Upper lobe of left lung (tissue), 6 donors: ENCODE results near the gene GLB1L3. TPM values are rescaled to one million over a fixed set of nuclear protein-coding genes. Genes with fewer than 3 reads are reported as not detected.

Experiments used
- ATAC-seq, 2 donors: fragments of 200-7000 bp; cut with Tn5 transposase; one replicate each; pipeline ENCODE4 v1.9.1; 2022; ENCODE audit warnings: mild to moderate bottlenecking in 2 of 2, moderate library complexity in 2 of 2; ENCODE audit not compliant: low FRiP score in 2 of 2
- DNase-seq, 2 donors: peaks; one replicate each; pipeline ENCODE4 v3.0.0-alpha.2; 2019 to 2020
- H3K27ac ChIP-seq, 4 donors: fragments of 200-600 bp; sonication (generic); one replicate each; pipeline ENCODE4 v1.5.1; 2016 to 2019
- H3K27me3 ChIP-seq, 4 donors: fragments of 200-600 bp; sonication (generic); one replicate each; pipeline ENCODE4 v1.5.1; 2017 to 2019
- H3K36me3 ChIP-seq, 4 donors: fragments of 200-600 bp; sonication (generic); one replicate each; pipeline ENCODE4 v1.5.1; 2016 to 2019
- H3K4me1 ChIP-seq, 4 donors: fragments of 200-600 bp; sonication (generic); one replicate each; pipeline ENCODE4 v1.5.1; 2018 to 2019
- H3K4me3 ChIP-seq, 4 donors: fragments of 200-600 bp; sonication (generic); one replicate each; pipeline ENCODE4 v1.5.1; 2017 to 2019; ENCODE audit warnings: mild to moderate bottlenecking in 2 of 4, moderate library complexity in 1 of 4
- H3K9me3 ChIP-seq, 4 donors: fragments of 200-600 bp; sonication (generic); one replicate each; pipeline ENCODE4 v1.5.1; 2018 to 2019
- CTCF ChIP-seq, 6 experiments: fragments of 450-650 bp in 4 of 6; fragments of 200-600 bp in 2 of 6; sonication (generic) in 2 of 6; IDR thresholded peaks; one replicate each; pipeline ENCODE4 v1.5.1; 2016 to 2019; ENCODE audit warnings: antibody characterized with exemption in 6 of 6
- EP300 ChIP-seq, 4 donors: sonication (generic); formaldehyde crosslinking; IDR thresholded peaks; one replicate each; pipeline ENCODE4 v1.5.1; 2017; ENCODE audit warnings: antibody characterized with exemption in 4 of 4, control low read depth in 2 of 4
- POLR2A ChIP-seq, 4 donors: fragments of 450-650 bp; IDR thresholded peaks; one replicate each; pipeline ENCODE4 v1.5.1; 2016 to 2017; ENCODE audit warnings: antibody characterized with exemption in 4 of 4, mild to moderate bottlenecking in 2 of 4
- POLR2AphosphoS5 ChIP-seq, 2 donors: sonication (generic); formaldehyde crosslinking; IDR thresholded peaks; one replicate each; pipeline ENCODE4 v1.5.1; 2017; ENCODE audit warnings: antibody characterized with exemption in 2 of 2
- WGBS, 2 donors: methylation state at CpG; one replicate each; pipeline ENCODE4 v1.1.5; 2017 to 2018; 5-methylcytosine and 5-hydroxymethylcytosine counted together
- total RNA-seq, 6 donors: library from RNA; depleted of rRNA in 4 of 6; stranded (reverse); fragments of >200 nt in 4 of 6; gene quantifications; one replicate each; pipeline versions ENCODE4 v1.1.0 to v1.2.1, GENCODE V29; 2016 to 2021
- donor health status: DM: no; HTN: no; CAD: no; lungs with moderate emphysema.
- donor health status: DM: no; HTN: yes; CAD: no; lungs with severe emphysema.

The GLB1L3 gene
- total RNA-seq, 6 donors from 2014 or later: 0.17 to 1.3 (median 1.0) TPM; not detected in 2

GRCh38 chr11:134339756-134340155 lies 63.6 kb downstream of the GLB1L3 start:
- no peak overlapping the region for H3K4me3 ChIP-seq
- H3K9me3 ChIP-seq: no peaks in the 10 kb centered on the region
- H3K36me3 ChIP-seq: no peaks in the 10 kb centered on the region
- no peaks in the 10 kb centered on the region for H3K4me1 ChIP-seq
- H3K27ac ChIP-seq: no peak overlapping the region
- no peaks in the 10 kb centered on the region for H3K27me3 ChIP-seq
- no peak for ATAC-seq
- DNase-seq: no peak
- TF ChIP-seq POLR2AphosphoS5 (IDR thresholded peaks at IDR 0.05): no peak
- TF ChIP-seq POLR2A (IDR thresholded peaks at IDR 0.05): no peak
- TF ChIP-seq EP300 (IDR thresholded peaks at IDR 0.05): no peak
- no peak for TF ChIP-seq CTCF (IDR thresholded peaks at IDR 0.05)
- WGBS, 2 donors: 83 to 89% methylated on average over 4 of the region's 4 CpGs

GRCh38 chr11:134340354-134340964 lies 64.3 kb downstream of the GLB1L3 start:
- H3K9me3 ChIP-seq: no peaks in the 10 kb centered on the region
- H3K27me3 ChIP-seq: no peaks in the 10 kb centered on the region
- 86 to 92% methylated on average over 11 of the region's 11 CpGs for WGBS, 2 donors
- no peaks in the 10 kb centered on the region for H3K36me3 ChIP-seq
- no peak for ATAC-seq
- no peak overlapping the region for H3K27ac ChIP-seq
- H3K4me3 ChIP-seq: no peak overlapping the region
- TF ChIP-seq EP300 (IDR thresholded peaks at IDR 0.05) (no peak), POLR2A (IDR thresholded peaks at IDR 0.05) (no peak), POLR2AphosphoS5 (IDR thresholded peaks at IDR 0.05) (no peak), CTCF (IDR thresholded peaks at IDR 0.05) (no peak)
- peak in 1 of 2 donors; percentile 43 for DNase-seq
- no peaks in the 10 kb centered on the region for H3K4me1 ChIP-seq

GRCh38 chr11:134341805-134342571 lies 65.8 kb downstream of the GLB1L3 start:
- Histone ChIP-seq H3K9me3 (no peaks in the 10 kb centered on the region), H3K4me1 (no peaks in the 10 kb centered on the region), H3K27me3 (no peaks in the 10 kb centered on the region), H3K4me3 (no peak overlapping the region), H3K27ac (no peak overlapping the region), H3K36me3 (no peaks in the 10 kb centered on the region)
- ATAC-seq (no peak), DNase-seq (peak in 1 of 2 donors; percentile 77)
- 86 to 92% methylated on average over 16 to 64 of the region's 68 CpGs for WGBS, 2 donors
- TF ChIP-seq POLR2AphosphoS5 (IDR thresholded peaks at IDR 0.05) (no peak), EP300 (IDR thresholded peaks at IDR 0.05) (no peak), POLR2A (IDR thresholded peaks at IDR 0.05) (no peak), CTCF (IDR thresholded peaks at IDR 0.05) (no peak)

GRCh38 chr11:134342572-134343340 lies 66.6 kb downstream of the GLB1L3 start:
- no peaks in the 10 kb centered on the region for H3K27me3 ChIP-seq
- no peaks in the 10 kb centered on the region for H3K36me3 ChIP-seq
- no peak for TF ChIP-seq EP300 (IDR thresholded peaks at IDR 0.05)
- no peak for TF ChIP-seq POLR2AphosphoS5 (IDR thresholded peaks at IDR 0.05)
- TF ChIP-seq POLR2A (IDR thresholded peaks at IDR 0.05): no peak
- TF ChIP-seq CTCF (IDR thresholded peaks at IDR 0.05): no peak
- H3K4me1 ChIP-seq: no peaks in the 10 kb centered on the region
- no peak overlapping the region for H3K27ac ChIP-seq
- no peak for DNase-seq
- ATAC-seq: no peak
- H3K9me3 ChIP-seq: no peaks in the 10 kb centered on the region
- no peak overlapping the region for H3K4me3 ChIP-seq
- 89 to 90% methylated on average over 29 to 30 of the region's 30 CpGs for WGBS, 2 donors
